WERI-Rb-1 (cell line): ENCODE data around the gene OR2Z1.

ENCODE experiments used
- DNase-seq: peaks from one replicate; pipeline ENCODE4 v3.0.0-alpha.2; 2020
- H3K27ac ChIP-seq: fragments of 250-450 bp; sonication (Bioruptor Pico); 2 replicates; pipeline ENCODE4 v1.5.1; 2020; ENCODE audit warnings: mild to moderate bottlenecking, moderate library complexity
- H3K27me3 ChIP-seq: fragments of 250-450 bp; sonication (Bioruptor Pico); 2 replicates; pipeline ENCODE4 v1.5.1; 2021; ENCODE audit warnings: mild to moderate bottlenecking, low read depth, moderate library complexity; ENCODE audit not compliant: insufficient read depth, severe bottlenecking
- H3K36me3 ChIP-seq: fragments of 250-450 bp; sonication (Bioruptor Pico); 2 replicates; pipeline ENCODE4 v1.5.1; 2020; ENCODE audit warnings: mild to moderate bottlenecking, moderate library complexity
- H3K4me3 ChIP-seq: 2 replicates; pipeline ENCODE4 v1.5.1; 2011; ENCODE audit warnings: low read depth, mild to moderate bottlenecking, control low read depth, low read length
- H3K9me3 ChIP-seq: fragments of 250-450 bp; sonication (Bioruptor Pico); 2 replicates; pipeline ENCODE4 v1.5.1; 2021; ENCODE audit warnings: mild to moderate bottlenecking, moderate library complexity; ENCODE audit not compliant: severe bottlenecking
- CTCF ChIP-seq: IDR thresholded peaks from 2 replicates; pipeline ENCODE4 v1.5.1; 2011; ENCODE audit warnings: low read depth, mild to moderate bottlenecking, control low read depth, inconsistent platforms, low read length

OR2Z1 gene

DNA sequence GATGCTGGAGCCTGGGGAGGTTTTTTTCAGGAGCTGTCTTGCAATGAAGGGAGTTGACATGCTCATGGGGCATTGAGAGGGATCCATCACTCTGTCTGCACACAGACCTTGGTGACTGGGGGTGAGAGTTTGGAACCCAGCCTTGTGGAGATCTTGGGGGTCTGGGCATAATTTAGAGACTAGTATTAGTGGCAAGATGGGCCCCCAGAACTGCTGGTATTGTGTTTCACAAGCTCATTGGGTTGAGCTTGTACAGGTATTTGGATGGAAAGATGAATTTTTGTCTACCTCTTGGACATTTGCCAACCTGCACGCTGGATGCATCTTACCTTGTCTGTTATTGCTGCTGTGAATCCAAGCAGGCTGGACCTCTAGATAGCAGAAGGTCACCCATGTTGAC is at the start of gene OR2Z1:
Gene OR2Z1 (plus strand): TSS at position 301 of the 400 bp plus-strand sequence. CDS start 9,395 bp downstream, outside the sequence.
- Histone ChIP-seq H3K9me3 (no peaks in the 10 kb centered on the region), H3K4me3 (no peak within 1 kb of the TSS), H3K27ac (no peak within 1 kb of the TSS), H3K27me3 (peaks cover 42% of the 10 kb centered on the region), H3K36me3 (no peaks in the 10 kb centered on the region)
- TF ChIP-seq CTCF: no peak
- no peak for DNase-seq

GRCh38 chr19:8673276-8673891 is 48.0 kb upstream of the OR2Z1 start:
- peaks cover 77% of the 10 kb centered on the region for H3K27me3 ChIP-seq
- H3K36me3 ChIP-seq: no peaks in the 10 kb centered on the region
- no peaks in the 10 kb centered on the region for H3K9me3 ChIP-seq
- DNase-seq: no peak
- no peak for TF ChIP-seq CTCF
- no peak overlapping the region for H3K27ac ChIP-seq
- no peak overlapping the region for H3K4me3 ChIP-seq

- Histone ChIP-seq H3K4me3 (no peak overlapping the region), H3K27ac (no peak overlapping the region), H3K36me3 (no peaks in the 10 kb centered on the region), H3K9me3 (no peaks in the 10 kb centered on the region), H3K27me3 (peaks cover 67% of the 10 kb centered on the region)
- no peak for DNase-seq
- TF ChIP-seq CTCF: no peak
These were observed 46.4 kb upstream of the OR2Z1 start for GRCh38 chr19:8675066-8675465.

DNA sequence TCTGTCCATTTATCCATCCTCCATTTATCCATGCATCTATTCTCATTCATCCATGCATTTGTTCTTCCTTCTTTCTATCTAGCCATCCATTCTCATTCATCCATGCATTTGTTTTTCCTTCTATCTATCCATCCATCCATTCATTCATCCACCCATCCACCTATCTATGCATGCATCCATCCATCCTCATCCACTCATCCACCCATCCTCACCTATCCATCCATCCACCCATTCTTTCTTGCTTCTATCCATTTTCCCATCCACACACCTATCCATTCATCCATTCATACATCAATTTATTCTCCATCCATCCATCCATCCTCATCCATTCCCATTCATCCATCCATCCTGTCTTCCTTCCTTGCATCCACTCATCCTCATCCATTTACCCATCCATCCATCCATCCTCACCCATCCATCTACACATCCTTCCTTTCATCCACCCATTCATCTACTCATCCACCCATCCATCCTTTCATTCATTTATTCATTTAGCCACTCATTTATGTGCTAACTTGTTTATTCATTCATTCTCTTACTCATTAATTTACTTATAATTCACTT is 43.1 kb upstream of the OR2Z1 start:
- no peak overlapping the region for H3K4me3 ChIP-seq
- no peak for DNase-seq
- no peaks in the 10 kb centered on the region for H3K36me3 ChIP-seq
- peaks cover 72% of the 10 kb centered on the region for H3K27me3 ChIP-seq
- TF ChIP-seq CTCF: no peak
- H3K9me3 ChIP-seq: no peaks in the 10 kb centered on the region
- no peak overlapping the region for H3K27ac ChIP-seq

DNA sequence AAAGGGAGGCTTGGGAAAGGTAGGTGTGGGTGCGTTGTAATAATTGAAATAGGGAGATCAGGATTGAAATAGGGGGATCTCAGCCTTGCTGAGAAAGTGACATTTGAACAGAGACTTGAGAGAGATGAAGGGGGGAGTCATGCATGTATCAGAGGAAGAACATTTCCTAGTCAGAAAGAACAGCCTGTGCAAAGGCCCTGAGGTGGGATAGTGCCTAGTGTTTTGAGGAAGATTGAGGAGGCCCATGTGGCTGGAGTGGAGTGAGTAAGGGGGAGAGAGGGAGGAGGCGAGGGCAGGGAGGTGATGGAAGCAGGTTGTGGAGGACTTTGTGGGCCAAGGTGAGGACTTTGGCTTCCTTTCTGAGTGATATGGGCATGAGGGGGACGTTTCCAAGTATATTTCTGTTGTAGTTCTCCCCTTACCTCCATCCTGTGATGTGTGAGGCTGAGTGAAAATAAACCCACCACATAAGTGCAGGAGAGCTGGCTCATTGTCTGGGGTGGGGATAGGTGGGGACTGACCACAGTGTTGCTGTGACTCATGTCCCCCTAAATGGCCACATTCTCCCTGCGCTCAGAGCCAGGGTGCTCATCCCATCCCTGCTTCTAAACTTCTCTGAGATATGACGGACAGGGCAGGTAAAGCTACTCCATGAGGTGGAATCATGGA is 40.6 kb upstream of the OR2Z1 start:
- Histone ChIP-seq H3K9me3 (no peaks in the 10 kb centered on the region), H3K4me3 (no peak overlapping the region), H3K36me3 (no peaks in the 10 kb centered on the region), H3K27ac (no peak overlapping the region), H3K27me3 (peaks cover 56% of the 10 kb centered on the region)
- DNase-seq: no peak
- TF ChIP-seq CTCF: no peak
